ENCODE data around the gene TEK. TPM values are rescaled to one million over a fixed set of nuclear protein-coding genes. Genes with fewer than 3 reads are reported as not detected.

TEK gene
- total and polyA plus RNA-seq, 8 donors, result 0.56 to 25.5 (median 2.0) TPM; not detected in 1

DNA sequence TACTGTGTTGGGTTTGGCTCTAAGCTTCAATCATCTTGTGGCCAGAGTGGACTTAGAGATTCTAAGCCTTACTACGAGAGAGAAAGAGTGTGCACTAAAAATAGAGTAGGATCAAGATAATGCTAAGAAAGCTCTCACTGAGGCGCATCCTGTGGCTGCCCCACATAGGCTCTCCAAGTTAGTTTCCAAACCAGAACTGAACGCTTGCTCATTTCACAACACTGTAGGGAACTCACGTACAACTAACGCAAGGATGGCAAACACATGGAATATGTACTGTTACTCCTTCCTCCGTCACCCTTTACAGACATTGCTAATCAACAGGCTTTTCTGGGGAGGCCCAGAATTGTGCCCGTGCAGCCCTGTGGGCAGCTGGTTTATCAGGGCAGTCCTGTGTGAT is 97.0 kb downstream of the TEK start:
- H3K4me1 ChIP-seq, result no peaks in the 10 kb centered on the region
- no peaks in the 10 kb centered on the region for H3K36me3 ChIP-seq
- no peak overlapping the region for H3K4me3 ChIP-seq
- DNase-seq, result no peak
- no peaks in the 10 kb centered on the region for H3K9me3 ChIP-seq
- no peaks in the 10 kb centered on the region for H3K27me3 ChIP-seq
- no peak overlapping the region for H3K27ac ChIP-seq
- WGBS, 5 donors, result 78 to 95% (median 90%) methylated on average over 7 of the region's 7 CpGs
- no peak for TF ChIP-seq POLR2AphosphoS5 (IDR thresholded peaks at IDR 0.05)
- no peak for TF ChIP-seq EP300 (IDR thresholded peaks at IDR 0.05)
- no peak for TF ChIP-seq POLR2A (IDR thresholded peaks at IDR 0.05)
- TF ChIP-seq CTCF (IDR thresholded peaks at IDR 0.05), result no peak
- intact Hi-C loops (cut with DNase I; ENCODE audit: low total_unique reads), result no loop called here

DNA sequence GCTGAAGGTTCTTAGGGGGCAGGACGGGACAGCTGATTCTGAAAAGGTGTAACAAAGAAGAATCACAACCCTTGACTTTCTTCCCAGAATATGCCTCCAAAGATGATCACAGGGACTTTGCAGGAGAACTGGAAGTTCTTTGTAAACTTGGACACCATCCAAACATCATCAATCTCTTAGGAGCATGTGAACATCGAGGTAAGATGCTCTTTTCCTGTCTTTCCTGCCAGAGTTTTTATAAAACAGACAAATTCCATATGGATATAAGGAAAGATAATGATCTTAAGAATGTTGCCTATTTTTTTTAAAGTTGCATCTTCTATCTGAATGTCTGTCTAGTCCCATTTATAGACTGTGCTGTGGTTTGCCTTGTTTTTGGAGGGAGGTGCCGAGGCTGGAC is 100.0 kb downstream of the TEK start:
- Histone ChIP-seq H3K4me1 (no peaks in the 10 kb centered on the region), H3K36me3 (no peaks in the 10 kb centered on the region), H3K27ac (no peak overlapping the region), H3K27me3 (no peaks in the 10 kb centered on the region), H3K9me3 (no peaks in the 10 kb centered on the region), H3K4me3 (no peak overlapping the region)
- DNase-seq, result no peak
- no peak for TF ChIP-seq CTCF (IDR thresholded peaks at IDR 0.05)
- TF ChIP-seq POLR2A (IDR thresholded peaks at IDR 0.05), result no peak
- TF ChIP-seq EP300 (IDR thresholded peaks at IDR 0.05), result no peak
- no peak for TF ChIP-seq POLR2AphosphoS5 (IDR thresholded peaks at IDR 0.05)
- intact Hi-C loops (cut with DNase I; ENCODE audit: low total_unique reads), result no loop called here
- 65 to 84% (median 73%) methylated on average over 3 of the region's 3 CpGs for WGBS, 5 donors

DNA sequence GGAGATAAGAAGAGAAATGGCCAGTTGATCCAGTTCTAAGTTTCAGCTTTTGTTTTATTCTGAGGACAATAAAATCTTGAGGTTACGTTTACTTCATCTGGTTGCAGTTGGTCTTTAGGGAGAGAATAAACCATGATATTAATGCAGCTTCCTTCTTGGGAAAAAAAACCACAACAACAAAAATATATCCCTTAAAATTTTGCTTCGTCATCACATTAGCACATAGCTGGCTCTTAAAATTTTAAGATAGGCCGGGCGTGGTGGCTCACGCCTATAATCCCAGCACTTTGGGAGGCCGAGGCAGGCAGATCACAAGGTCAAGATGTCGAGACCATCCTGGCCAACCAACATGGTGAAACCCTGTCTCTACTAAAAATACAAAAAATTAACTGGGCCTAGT is 101.6 kb downstream of the TEK start:
- intact Hi-C loops (cut with DNase I; ENCODE audit: low total_unique reads), result no loop called here
- Histone ChIP-seq H3K36me3 (no peaks in the 10 kb centered on the region), H3K27ac (no peak overlapping the region), H3K27me3 (no peaks in the 10 kb centered on the region), H3K4me1 (no peaks in the 10 kb centered on the region), H3K9me3 (no peaks in the 10 kb centered on the region), H3K4me3 (no peak overlapping the region)
- WGBS, 5 donors, result 88 to 90% (median 89%) methylated on average over 7 of the region's 7 CpGs
- DNase-seq, result no peak
- TF ChIP-seq POLR2A (IDR thresholded peaks at IDR 0.05) (no peak), EP300 (IDR thresholded peaks at IDR 0.05) (no peak), CTCF (IDR thresholded peaks at IDR 0.05) (no peak), POLR2AphosphoS5 (IDR thresholded peaks at IDR 0.05) (no peak)

GRCh38 chr9:27212191-27212590 is 103.2 kb downstream of the TEK start:
- H3K27ac ChIP-seq, result no peak overlapping the region
- 61 to 70% (median 68%) methylated on average over 4 of the region's 4 CpGs for WGBS, 5 donors
- no peaks in the 10 kb centered on the region for H3K36me3 ChIP-seq
- intact Hi-C loops (cut with DNase I; ENCODE audit: low total_unique reads), result no loop called here
- H3K4me1 ChIP-seq, result no peaks in the 10 kb centered on the region
- H3K27me3 ChIP-seq, result no peaks in the 10 kb centered on the region
- H3K9me3 ChIP-seq, result no peaks in the 10 kb centered on the region
- TF ChIP-seq POLR2AphosphoS5 (IDR thresholded peaks at IDR 0.05) (no peak), CTCF (IDR thresholded peaks at IDR 0.05) (no peak), POLR2A (IDR thresholded peaks at IDR 0.05) (no peak), EP300 (IDR thresholded peaks at IDR 0.05) (no peak)
- no peak for DNase-seq
- no peak overlapping the region for H3K4me3 ChIP-seq

Data from stomach (tissue), 9 donors.